Left ventricle myocardium superior (tissue), 1 donor: Measurements from ENCODE around the gene IGFL4. TPM values are rescaled to one million over a fixed set of nuclear protein-coding genes. Genes with fewer than 3 reads are reported as not detected.
A peak's percentile ranks its signal among the peaks of the same experiment; 100 is the strongest.

Source experiments
- ATAC-seq: fragments of 200-7000 bp; cut with Tn5 transposase; one replicate; pipeline ENCODE4 v1.9.1; 2020; ENCODE audit warnings: mild to moderate bottlenecking, moderate library complexity
- DNase-seq: peaks from one replicate; pipeline ENCODE4 v3.0.0-alpha.2; 2020
- intact Hi-C: fragments of 100-400 bp; cut with micrococcal nuclease; formaldehyde crosslinking; loops from one replicate; pipeline ENCODE4 v1.11.0; 2022
- microRNA-seq: library from miRNA; unstranded; fragments of <30 nt; microRNA quantifications from one replicate; pipeline ENCODE4 v1.2.0, GENCODE V29; 2020; ENCODE audit warnings: borderline number of aligned reads
- total RNA-seq: library from RNA; stranded (reverse); fragmentation: NEBNext Ultra II Directional; extraction: Animal tissue kit (Norgen Biotek cat#: 25700); gene quantifications from one replicate; pipeline ENCODE4 v1.2.1, GENCODE V29; 2021
- donor health status: DM: no; HTN: yes; CAD: no; lungs with severe emphysema.

IGFL4 gene
- total RNA-seq, 1 donor from 2014 or later, result not detected

GRCh38 chr19:46000491-46001246 is 40.1 kb downstream of the IGFL4 start:
- intact Hi-C loops, result no loop called here
- peak; percentile 51 for DNase-seq
- peak; percentile 67 for ATAC-seq

GRCh38 chr19:45999653-46000121 is 41.1 kb downstream of the IGFL4 start:
- DNase-seq (peak; percentile 46), ATAC-seq (no peak)
- intact Hi-C loops, result no loop called here

GRCh38 chr19:45998834-45999233 is 42.0 kb downstream of the IGFL4 start:
- no peak for ATAC-seq
- intact Hi-C loops, result no loop called here
- no peak for DNase-seq

GRCh38 chr19:45996933-45997332 is 43.9 kb downstream of the IGFL4 start:
- DNase-seq (no peak), ATAC-seq (no peak)
- intact Hi-C loops, result no loop called here

GRCh38 chr19:45995715-45996385 is 45.0 kb downstream of the IGFL4 start:
- DNase-seq (no peak), ATAC-seq (no peak)
- intact Hi-C loops, result no loop called here

- DNase-seq (peak; percentile 93), ATAC-seq (peak; percentile 98)
- intact Hi-C loops, result no loop called here
Observed at GRCh38 chr19:45994998-45995714, 45.6 kb downstream of the IGFL4 start, which contains the start of gene CCDC61. TSS of gene CCDC61 (plus strand) at chr19:45995467. CDS start at chr19:46003019, 7,552 bp downstream.

- ATAC-seq, result peak; percentile 0
- intact Hi-C loops, result no loop called here
- no peak for DNase-seq
Observed at GRCh38 chr19:45994456-45994997, 46.3 kb downstream of the IGFL4 start.

GRCh38 chr19:45990113-45990728 is 50.6 kb downstream of the IGFL4 start:
- intact Hi-C loops, result no loop called here

More at GRCh38 chr19:45990113-45990728, 50.6 kb downstream of the IGFL4 start:
- no peak for ATAC-seq
- no peak for DNase-seq

Small RNAs within 50 kb of the gene (microRNA-seq; reads per million reads assigned to microRNA genes)
- gene MIR769, result 52.9 reads per million, percentile 30 among the genes with 10 or more reads in this experiment

Other genes with a start within 250 kb of the IGFL4 start
- 64.6 TPM for gene DMWD, start 248.2 kb downstream of the IGFL4 start, total RNA-seq
- gene RSPH6A, start 225.7 kb downstream of the IGFL4 start, total RNA-seq, result not detected
- 38.3 TPM for gene SYMPK, start 177.9 kb downstream of the IGFL4 start, total RNA-seq
- not detected for gene FOXA3, start 176.7 kb downstream of the IGFL4 start, total RNA-seq
- 22.3 TPM for gene IRF2BP1, start 154.9 kb downstream of the IGFL4 start, total RNA-seq
- gene MYPOP, start 138.4 kb downstream of the IGFL4 start, total RNA-seq, result 18.5 TPM
- not detected for gene NANOS2, start 126.2 kb downstream of the IGFL4 start, total RNA-seq
- 5.9 TPM for gene NOVA2, start 67.1 kb downstream of the IGFL4 start, total RNA-seq
- 7.7 TPM for gene CCDC61, start 45.5 kb downstream of the IGFL4 start, total RNA-seq
- 0.50 TPM for gene PGLYRP1, start 17.9 kb downstream of the IGFL4 start, total RNA-seq
- gene IGFL3, start 83.7 kb upstream of the IGFL4 start, total RNA-seq, result not detected
- not detected for gene IGFL2, start 107.2 kb upstream of the IGFL4 start, total RNA-seq
- not detected for gene IGFL1, start 188.7 kb upstream of the IGFL4 start, total RNA-seq